Measurements from ENCODE around the gene DPH7.
"Not testable (repeated sequence)": the region's sequence is repeated elsewhere in the genome, so short reads cannot be mapped to it uniquely, and the experiment has no call there.

The DPH7 gene

DNA sequence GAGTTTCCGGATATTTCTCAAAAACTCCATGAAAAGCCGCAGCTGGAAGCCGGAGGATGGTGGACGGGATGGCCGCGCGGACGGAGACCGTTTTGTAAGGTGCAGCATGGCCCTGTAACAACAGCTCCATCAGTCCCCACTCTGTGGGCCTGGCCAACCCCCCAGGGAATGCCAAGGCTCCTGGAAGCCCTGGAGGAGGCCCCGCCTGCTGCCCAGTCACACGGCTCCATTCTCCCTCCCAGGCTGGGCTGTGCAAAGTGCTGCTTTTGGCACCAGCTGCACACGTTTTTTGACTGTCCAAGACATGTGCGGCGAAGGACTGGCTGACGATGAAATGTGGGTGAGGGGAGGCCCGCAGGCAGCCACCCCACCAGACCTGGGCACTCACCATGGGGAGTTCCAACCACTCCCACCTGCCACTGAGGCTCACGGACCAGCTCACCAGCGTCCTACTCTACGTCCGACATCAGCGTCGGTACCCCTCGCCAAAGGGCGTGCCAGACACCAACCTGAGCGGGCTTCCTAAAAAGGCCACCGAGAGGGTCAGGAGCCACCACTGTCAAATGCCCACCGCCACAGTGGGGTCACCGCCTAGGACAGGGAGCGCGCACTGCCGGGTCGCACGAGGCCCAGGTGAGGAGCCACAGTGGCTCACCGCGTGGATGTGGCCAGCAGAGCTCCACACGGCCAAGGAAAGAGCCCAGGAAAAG, 55.8 kb downstream of the DPH7 start:
- no peak overlapping the region for H3K4me3 ChIP-seq (ENCODE audit: low read depth, low read length)
- DNase-seq (ENCODE audit: low read depth) = no peak
- TF ChIP-seq, protein P1, sequence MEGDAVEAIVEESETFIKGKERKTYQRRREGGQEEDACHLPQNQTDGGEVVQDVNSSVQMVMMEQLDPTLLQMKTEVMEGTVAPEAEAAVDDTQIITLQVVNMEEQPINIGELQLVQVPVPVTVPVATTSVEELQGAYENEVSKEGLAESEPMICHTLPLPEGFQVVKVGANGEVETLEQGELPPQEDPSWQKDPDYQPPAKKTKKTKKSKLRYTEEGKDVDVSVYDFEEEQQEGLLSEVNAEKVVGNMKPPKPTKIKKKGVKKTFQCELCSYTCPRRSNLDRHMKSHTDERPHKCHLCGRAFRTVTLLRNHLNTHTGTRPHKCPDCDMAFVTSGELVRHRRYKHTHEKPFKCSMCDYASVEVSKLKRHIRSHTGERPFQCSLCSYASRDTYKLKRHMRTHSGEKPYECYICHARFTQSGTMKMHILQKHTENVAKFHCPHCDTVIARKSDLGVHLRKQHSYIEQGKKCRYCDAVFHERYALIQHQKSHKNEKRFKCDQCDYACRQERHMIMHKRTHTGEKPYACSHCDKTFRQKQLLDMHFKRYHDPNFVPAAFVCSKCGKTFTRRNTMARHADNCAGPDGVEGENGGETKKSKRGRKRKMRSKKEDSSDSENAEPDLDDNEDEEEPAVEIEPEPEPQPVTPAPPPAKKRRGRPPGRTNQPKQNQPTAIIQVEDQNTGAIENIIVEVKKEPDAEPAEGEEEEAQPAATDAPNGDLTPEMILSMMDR (IDR thresholded peaks at IDR 0.05; ENCODE audit: low read depth, low read length, missing control alignments) = no peak

DNA sequence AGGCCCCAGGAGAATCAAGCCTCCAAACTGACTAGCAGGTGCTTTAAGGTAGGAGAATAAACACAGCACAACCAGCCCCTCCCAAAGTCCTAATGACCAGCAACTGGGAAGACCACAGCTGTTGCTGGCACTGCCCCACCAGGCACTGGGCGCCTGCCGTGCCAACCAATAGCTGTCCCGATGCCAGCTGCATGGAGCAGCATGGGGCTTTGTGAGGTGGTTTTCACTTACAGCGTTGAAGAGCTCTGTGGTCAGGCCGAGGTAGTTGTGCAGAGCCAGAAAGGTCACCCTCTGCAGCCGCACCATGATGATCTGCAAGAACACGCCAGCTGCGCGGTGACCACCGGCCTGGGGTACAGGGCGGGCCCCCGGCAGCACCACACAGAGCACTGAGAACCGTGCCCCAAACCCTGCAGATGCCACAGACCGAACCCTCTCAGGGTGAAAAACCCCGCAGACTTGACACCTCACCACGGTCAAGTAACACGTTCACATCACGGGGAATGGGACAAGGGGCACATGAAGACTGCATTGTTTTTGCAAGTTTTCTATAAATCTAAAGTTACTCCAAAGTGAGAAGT, 57.2 kb downstream of the DPH7 start:
- no peak overlapping the region for H3K4me3 ChIP-seq (ENCODE audit: low read depth, low read length)
- no peak for DNase-seq (ENCODE audit: low read depth)
- TF ChIP-seq, protein P1 (IDR thresholded peaks at IDR 0.05; ENCODE audit: low read depth, low read length, missing control alignments) = no peak

DNA sequence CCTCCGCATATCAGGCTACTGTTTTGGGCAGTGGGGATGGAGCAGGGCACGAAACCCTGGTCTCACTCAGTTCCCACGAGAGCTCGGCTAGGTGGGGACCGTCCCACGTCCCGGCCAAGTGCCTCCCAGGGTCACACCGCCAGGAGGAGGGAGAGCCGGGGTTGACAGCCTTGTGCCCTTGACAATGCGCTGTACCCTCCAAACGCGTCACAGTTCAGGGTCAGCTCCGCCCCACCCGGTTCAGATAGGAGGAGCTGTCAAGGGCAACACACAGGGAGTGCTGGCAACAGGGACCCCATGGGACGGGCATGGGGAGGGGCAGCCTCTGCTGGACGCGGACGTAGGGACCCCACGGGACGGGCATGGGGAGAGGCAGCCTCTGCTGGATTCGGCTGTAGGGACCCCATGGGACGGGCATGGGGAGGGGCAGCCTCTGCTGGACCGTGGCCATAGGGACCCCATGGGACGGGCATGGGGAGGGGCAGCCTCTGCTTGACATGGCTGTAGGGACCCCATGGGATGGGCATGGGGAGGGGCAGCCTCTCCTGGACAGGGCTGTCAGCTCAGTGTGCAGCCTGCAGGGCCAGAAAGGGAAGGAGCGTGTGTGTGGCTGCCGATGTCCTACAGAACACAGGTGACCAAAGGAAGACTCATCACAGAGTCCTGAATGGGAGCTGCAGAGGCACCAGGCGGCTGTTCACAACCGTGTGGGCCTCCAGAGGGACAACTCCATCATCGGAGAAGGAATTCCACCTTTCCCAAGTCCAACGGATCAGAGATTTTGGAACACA, 57.9 kb downstream of the DPH7 start:
- TF ChIP-seq, protein P1 (IDR thresholded peaks at IDR 0.05; ENCODE audit: low read depth, low read length, missing control alignments) = no peak
- no peak overlapping the region for H3K4me3 ChIP-seq (ENCODE audit: low read depth, low read length)
- no peak for DNase-seq (ENCODE audit: low read depth)

DNA sequence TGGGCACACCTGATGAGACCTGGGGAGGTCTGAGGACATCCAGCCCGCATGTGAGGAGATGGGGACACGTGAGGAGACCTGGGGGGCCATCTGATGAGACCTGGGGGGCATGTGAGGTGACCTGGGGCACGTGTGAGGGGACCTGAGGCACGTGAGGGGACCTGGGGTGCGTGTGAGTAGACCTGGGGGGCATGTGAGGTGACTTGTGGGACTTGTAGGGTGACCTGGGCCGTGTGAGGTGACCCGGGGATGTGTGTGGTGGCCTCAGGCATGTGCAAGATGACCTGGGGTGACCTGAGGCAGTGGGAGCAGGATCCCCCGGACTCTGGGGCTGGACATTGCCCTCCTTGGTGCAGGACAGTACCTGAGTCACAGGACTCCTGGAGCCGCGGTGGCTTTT, 59.2 kb downstream of the DPH7 start:
- TF ChIP-seq, protein P1 (IDR thresholded peaks at IDR 0.05; ENCODE audit: low read depth, low read length, missing control alignments) = no peak
- no peak for DNase-seq (ENCODE audit: low read depth)
- H3K4me3 ChIP-seq (ENCODE audit: low read depth, low read length) = no peak overlapping the region

DNA sequence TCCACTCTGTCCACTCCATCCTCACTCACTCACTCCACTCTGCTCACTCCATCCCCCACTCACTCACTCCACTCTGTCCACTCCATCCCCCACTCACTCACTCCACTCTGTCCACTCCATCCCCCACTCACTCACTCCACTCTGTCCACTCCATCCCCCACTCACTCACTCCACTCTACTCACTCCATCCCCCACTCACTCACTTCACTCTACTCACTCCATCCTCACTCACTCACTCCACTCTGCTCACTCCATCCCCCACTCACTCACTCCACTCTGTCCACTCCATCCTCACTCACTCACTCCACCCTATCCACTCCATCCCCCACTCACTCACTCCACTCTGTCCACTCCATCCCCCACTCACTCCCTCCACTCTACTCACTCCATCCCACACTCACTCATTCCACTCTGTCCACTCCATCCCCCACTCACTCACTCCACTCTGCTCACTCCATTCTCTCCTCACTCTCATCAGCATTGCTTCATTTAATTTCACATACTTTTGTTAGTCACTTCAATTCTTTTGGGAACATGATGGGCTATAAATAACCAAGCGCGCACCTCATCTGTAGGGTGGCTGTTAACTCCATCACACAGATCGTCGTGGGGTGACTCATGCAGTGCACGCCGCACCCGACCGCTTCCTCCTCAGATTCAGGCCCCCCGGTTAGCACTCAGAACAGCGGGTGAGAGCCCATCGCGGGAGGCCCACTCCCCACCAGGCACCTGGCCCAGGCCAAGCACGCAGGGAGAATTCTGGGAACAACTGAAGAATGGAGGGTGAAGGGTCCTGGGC, 59.9 kb downstream of the DPH7 start:
- not testable (repeated sequence) for DNase-seq (ENCODE audit: low read depth); H3K4me3 ChIP-seq (ENCODE audit: low read depth, low read length)

DNA sequence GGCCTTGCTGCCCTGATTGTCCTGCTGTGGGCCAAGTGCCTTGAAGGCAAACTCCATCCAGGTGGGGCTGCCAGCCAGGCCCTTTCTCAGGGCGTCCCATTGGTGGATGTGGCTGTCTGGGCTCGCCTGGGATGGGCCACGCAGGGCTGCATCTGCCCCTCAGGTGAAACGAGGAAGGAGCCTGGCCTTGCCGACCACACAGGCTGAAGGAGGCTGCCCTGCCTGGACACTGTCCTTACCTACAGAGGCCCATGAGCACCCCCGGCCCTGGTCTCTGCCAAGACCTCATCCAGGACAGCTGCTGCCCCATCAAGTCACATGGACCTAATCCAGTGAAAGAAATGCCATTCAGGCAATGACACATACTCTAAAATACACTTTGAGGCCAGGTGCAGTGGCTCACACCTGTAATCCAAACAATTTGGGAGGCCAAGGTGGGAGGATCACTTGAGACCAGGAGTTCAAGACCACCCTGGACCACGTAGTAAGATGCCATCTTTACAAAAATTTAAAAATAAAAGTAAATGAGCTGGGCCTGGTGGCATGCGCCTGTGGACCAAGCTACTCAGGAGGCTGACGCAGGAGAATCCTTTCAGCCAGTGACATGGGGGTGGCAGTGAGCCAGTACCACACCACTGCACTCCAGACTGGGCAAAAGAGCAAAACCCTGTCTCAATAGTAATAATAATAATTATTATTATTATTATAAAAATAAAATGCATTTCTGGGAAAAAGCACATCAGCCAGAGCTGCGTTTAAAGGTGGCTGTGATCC, 62.4 kb downstream of the DPH7 start:
- no peak overlapping the region for H3K4me3 ChIP-seq (ENCODE audit: low read depth, low read length)
- DNase-seq (ENCODE audit: low read depth) = no peak
- TF ChIP-seq, protein P1 (IDR thresholded peaks at IDR 0.05; ENCODE audit: low read depth, low read length, missing control alignments) = no peak

All from GM12864 (cell line).